Endothelial cell of umbilical vein (primary cell): ENCODE measurements around the gene NPAS1.

ENCODE experiments used
- EZH2 ChIP-seq: IDR thresholded peaks from 2 replicates; pipeline ENCODE4 v1.6.1; 2012; ENCODE audit warnings: borderline replicate concordance, low read depth, mild to moderate bottlenecking, moderate library complexity, low read length, inconsistent platforms; ENCODE audit not compliant: severe bottlenecking
- JUN ChIP-seq: IDR thresholded peaks from 2 replicates; pipeline ENCODE4 v1.6.1; 2011; ENCODE audit warnings: borderline replicate concordance, low read depth; ENCODE audit not compliant: insufficient read length, insufficient read depth
- MYC ChIP-seq: IDR thresholded peaks from one replicate; pipeline ENCODE4 v1.6.1; 2011; ENCODE audit warnings: mild to moderate bottlenecking, low read depth, low read length
- POLR2A ChIP-seq: IDR thresholded peaks from 2 replicates; pipeline ENCODE4 v1.6.1; 2012; ENCODE audit warnings: low read depth, mild to moderate bottlenecking, control low read depth, low read length
- POLR2AphosphoS5 ChIP-seq: IDR thresholded peaks from 2 replicates; pipeline ENCODE4 v1.6.1; 2012; ENCODE audit warnings: low read depth, mild to moderate bottlenecking, control low read depth, low read length, moderate library complexity; ENCODE audit not compliant: insufficient read depth
- TF ChIP-seq, protein P1 (sequence below), 2 donors: IDR thresholded peaks; 1 replicate in 1 of 2; 2 replicates in 1 of 2; pipeline ENCODE4 v1.5.1; 2011; ENCODE audit warnings: low read length in 2 of 2, mild to moderate bottlenecking in 2 of 2, moderate library complexity in 2 of 2, control low read depth in 1 of 2, inconsistent platforms in 1 of 2, low read depth in 1 of 2; ENCODE audit not compliant: insufficient read depth in 1 of 2; ENCODE audit errors: extremely low read depth in 1 of 2

DNA sequence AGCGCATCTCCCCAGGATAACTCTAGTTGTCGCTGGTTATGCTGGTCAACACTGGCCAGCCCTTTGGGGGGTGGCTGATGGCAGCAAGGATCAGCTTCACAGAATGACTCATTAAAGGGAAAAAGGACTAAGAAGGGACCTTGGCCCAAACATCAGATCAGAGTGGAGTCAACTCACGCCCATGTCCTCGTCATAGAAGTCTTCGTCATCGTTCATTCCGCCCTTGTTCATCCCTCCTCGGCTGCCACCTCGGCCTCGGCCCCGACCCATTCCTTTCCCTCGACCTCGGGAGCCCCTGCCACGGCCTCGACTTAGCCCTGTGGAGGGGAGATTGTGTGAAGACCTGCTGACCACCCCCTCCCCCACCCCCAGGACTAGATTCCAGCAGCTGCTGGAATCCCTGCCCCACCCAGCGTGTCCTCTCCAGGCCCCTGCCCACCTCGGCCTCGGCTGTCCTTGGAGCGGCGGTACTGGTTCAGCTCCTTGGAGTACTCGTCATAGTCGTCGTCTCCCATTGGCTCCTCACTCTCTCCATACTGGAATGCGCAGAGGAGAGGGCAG, 65.3 kb downstream of the NPAS1 start:
- TF ChIP-seq, protein P1, sequence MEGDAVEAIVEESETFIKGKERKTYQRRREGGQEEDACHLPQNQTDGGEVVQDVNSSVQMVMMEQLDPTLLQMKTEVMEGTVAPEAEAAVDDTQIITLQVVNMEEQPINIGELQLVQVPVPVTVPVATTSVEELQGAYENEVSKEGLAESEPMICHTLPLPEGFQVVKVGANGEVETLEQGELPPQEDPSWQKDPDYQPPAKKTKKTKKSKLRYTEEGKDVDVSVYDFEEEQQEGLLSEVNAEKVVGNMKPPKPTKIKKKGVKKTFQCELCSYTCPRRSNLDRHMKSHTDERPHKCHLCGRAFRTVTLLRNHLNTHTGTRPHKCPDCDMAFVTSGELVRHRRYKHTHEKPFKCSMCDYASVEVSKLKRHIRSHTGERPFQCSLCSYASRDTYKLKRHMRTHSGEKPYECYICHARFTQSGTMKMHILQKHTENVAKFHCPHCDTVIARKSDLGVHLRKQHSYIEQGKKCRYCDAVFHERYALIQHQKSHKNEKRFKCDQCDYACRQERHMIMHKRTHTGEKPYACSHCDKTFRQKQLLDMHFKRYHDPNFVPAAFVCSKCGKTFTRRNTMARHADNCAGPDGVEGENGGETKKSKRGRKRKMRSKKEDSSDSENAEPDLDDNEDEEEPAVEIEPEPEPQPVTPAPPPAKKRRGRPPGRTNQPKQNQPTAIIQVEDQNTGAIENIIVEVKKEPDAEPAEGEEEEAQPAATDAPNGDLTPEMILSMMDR (IDR thresholded peaks at IDR 0.05; ENCODE audit: extremely low read depth in 1 of 2, insufficient read depth in 1 of 2, low read depth in 1 of 2, low read length in 2 of 2): no peak
- TF ChIP-seq MYC (no peak), EZH2 (no peak), POLR2A (no peak), POLR2AphosphoS5 (no peak), JUN (no peak)
